HEK293 (cell line): ENCODE data around the gene HOTAIR.

Experiments
- BCL11A ChIP-seq: fragments of 450-650 bp; formaldehyde crosslinking; IDR thresholded peaks from 2 replicates; pipeline ENCODE4 v1.5.1; 2016; ENCODE audit warnings: low read depth, missing biosample characterization, missing genetic modification characterization
- EGR2 ChIP-seq: fragments of 450-650 bp; formaldehyde crosslinking; IDR thresholded peaks from 2 replicates; pipeline ENCODE4 v1.5.1; 2016; ENCODE audit warnings: low read depth, missing biosample characterization, missing genetic modification characterization
- GLIS2 ChIP-seq: fragments of 450-650 bp; formaldehyde crosslinking; IDR thresholded peaks from 2 replicates; pipeline ENCODE4 v1.5.1; 2016; ENCODE audit warnings: missing biosample characterization, missing genetic modification characterization
- HOXA7 ChIP-seq: sonication (generic); formaldehyde crosslinking; IDR thresholded peaks from 2 replicates; pipeline ENCODE4 v1.8.1; 2022; ENCODE audit warnings: missing genetic modification reagents, borderline replicate concordance
- KLF1 ChIP-seq: fragments of 450-650 bp; formaldehyde crosslinking; IDR thresholded peaks from 2 replicates; pipeline ENCODE4 v1.5.1; 2016; ENCODE audit warnings: missing biosample characterization, missing genetic modification characterization
- KLF8 ChIP-seq: fragments of 450-650 bp; formaldehyde crosslinking; IDR thresholded peaks from 2 replicates; pipeline ENCODE4 v1.5.1; 2016; ENCODE audit warnings: missing biosample characterization, missing genetic modification characterization
- OVOL3 ChIP-seq: fragments of 450-650 bp; formaldehyde crosslinking; IDR thresholded peaks from 2 replicates; pipeline ENCODE4 v1.5.1; 2016; ENCODE audit warnings: missing biosample characterization, missing genetic modification characterization
- SP2 ChIP-seq: fragments of 450-650 bp; formaldehyde crosslinking; IDR thresholded peaks from 2 replicates; pipeline ENCODE4 v1.5.1; 2016; ENCODE audit warnings: missing biosample characterization, missing genetic modification characterization
- WT1 ChIP-seq: fragments of 450-650 bp; formaldehyde crosslinking; IDR thresholded peaks from 2 replicates; pipeline ENCODE4 v1.5.1; 2016; ENCODE audit warnings: missing biosample characterization, missing genetic modification characterization
- YY2 ChIP-seq: fragments of 450-650 bp; formaldehyde crosslinking; IDR thresholded peaks from 2 replicates; pipeline ENCODE4 v1.5.1; 2016; ENCODE audit warnings: missing biosample characterization, missing genetic modification characterization
- ZFHX2 ChIP-seq: fragments of 450-650 bp; formaldehyde crosslinking; conservative IDR thresholded peaks from 2 replicates; pipeline ENCODE4 v1.5.1; 2016; ENCODE audit warnings: missing biosample characterization, missing genetic modification characterization
- ZNF112 ChIP-seq: fragments of 450-650 bp; formaldehyde crosslinking; IDR thresholded peaks from 2 replicates; pipeline ENCODE4 v1.5.0; 2017; ENCODE audit warnings: missing biosample characterization, missing genetic modification characterization
- ZNF121 ChIP-seq: fragments of 450-650 bp; formaldehyde crosslinking; IDR thresholded peaks from 2 replicates; pipeline ENCODE4 v1.5.1; 2016; ENCODE audit warnings: missing biosample characterization, missing genetic modification characterization
- ZNF133 ChIP-seq: fragments of 450-650 bp; formaldehyde crosslinking; IDR thresholded peaks from 2 replicates; pipeline ENCODE4 v1.5.1; 2016; ENCODE audit warnings: missing biosample characterization, missing genetic modification characterization
- ZNF155 ChIP-seq: fragments of 450-650 bp; formaldehyde crosslinking; IDR thresholded peaks from 2 replicates; pipeline ENCODE4 v1.5.1; 2016; ENCODE audit warnings: missing biosample characterization, missing genetic modification characterization
- ZNF175 ChIP-seq: fragments of 450-650 bp; formaldehyde crosslinking; IDR thresholded peaks from 2 replicates; pipeline ENCODE4 v1.5.1; 2016; ENCODE audit warnings: missing biosample characterization, missing genetic modification characterization
- ZNF19 ChIP-seq: fragments of 450-650 bp; formaldehyde crosslinking; IDR thresholded peaks from 2 replicates; pipeline ENCODE4; 2016; ENCODE audit warnings: missing biosample characterization, missing genetic modification characterization, low read depth
- ZNF311 ChIP-seq: fragments of 450-650 bp; formaldehyde crosslinking; IDR thresholded peaks from 2 replicates; pipeline ENCODE4 v1.5.1; 2017; ENCODE audit warnings: missing biosample characterization, missing genetic modification characterization, borderline replicate concordance
- ZNF335 ChIP-seq: fragments of 450-650 bp; formaldehyde crosslinking; conservative IDR thresholded peaks from 2 replicates; pipeline ENCODE4 v1.5.1; 2016; ENCODE audit warnings: missing biosample characterization, missing genetic modification characterization
- ZNF433 ChIP-seq: fragments of 450-650 bp; formaldehyde crosslinking; IDR thresholded peaks from 2 replicates; pipeline ENCODE4 v1.5.1; 2016; ENCODE audit warnings: missing biosample characterization, missing genetic modification characterization, low read depth
- ZNF514 ChIP-seq: fragments of 450-650 bp; formaldehyde crosslinking; IDR thresholded peaks from 2 replicates; pipeline ENCODE4 v1.5.1; 2016; ENCODE audit warnings: missing biosample characterization, missing genetic modification characterization
- ZNF548 ChIP-seq: fragments of 450-650 bp; formaldehyde crosslinking; IDR thresholded peaks from 2 replicates; pipeline ENCODE4 v1.5.1; 2016; ENCODE audit warnings: missing biosample characterization, missing genetic modification characterization
- ZNF571 ChIP-seq: fragments of 450-650 bp; formaldehyde crosslinking; IDR thresholded peaks from 2 replicates; pipeline ENCODE4 v1.5.0; 2017; ENCODE audit warnings: missing biosample characterization, missing genetic modification characterization
- ZNF629 ChIP-seq: fragments of 450-650 bp; formaldehyde crosslinking; IDR thresholded peaks from 2 replicates; pipeline ENCODE4 v1.5.1; 2017; ENCODE audit warnings: missing biosample characterization, missing genetic modification characterization
- ZNF747 ChIP-seq: fragments of 450-650 bp; formaldehyde crosslinking; IDR thresholded peaks from 2 replicates; pipeline ENCODE4 v1.5.1; 2016; ENCODE audit warnings: missing biosample characterization, missing genetic modification characterization
- ZNF830 ChIP-seq: fragments of 450-650 bp; IDR thresholded peaks from 2 replicates; pipeline ENCODE4 v1.5.0; 2018; ENCODE audit warnings: missing biosample characterization, missing genetic modification characterization, low read depth, mild to moderate bottlenecking, moderate library complexity
- TF ChIP-seq, protein P1 (sequence below): fragments of 450-650 bp; formaldehyde crosslinking; IDR thresholded peaks from 2 replicates; pipeline ENCODE4 v1.5.1; 2017; ENCODE audit warnings: missing biosample characterization, missing genetic modification characterization
- TF ChIP-seq, protein P2 (sequence below): fragments of 450-650 bp; formaldehyde crosslinking; IDR thresholded peaks from 2 replicates; pipeline ENCODE4 v1.5.1; 2017; ENCODE audit warnings: missing biosample characterization, missing genetic modification characterization
- TF ChIP-seq, protein P3 (sequence below): fragments of 450-650 bp; formaldehyde crosslinking; IDR thresholded peaks from 2 replicates; pipeline ENCODE4 v1.5.0; 2017; ENCODE audit warnings: missing biosample characterization, missing genetic modification characterization, borderline replicate concordance
- TF ChIP-seq, protein P4 (sequence below): fragments of 450-650 bp; formaldehyde crosslinking; IDR thresholded peaks from 2 replicates; pipeline ENCODE4 v1.5.1; 2017; ENCODE audit warnings: missing biosample characterization, mild to moderate bottlenecking, missing genetic modification characterization, moderate library complexity
- TF ChIP-seq, protein P5 (sequence below): fragments of 450-650 bp; formaldehyde crosslinking; IDR thresholded peaks from 2 replicates; pipeline ENCODE4 v1.5.1; 2016; ENCODE audit warnings: missing biosample characterization, missing genetic modification characterization
- TF ChIP-seq, protein P6 (sequence below): fragments of 450-650 bp; formaldehyde crosslinking; optimal IDR thresholded peaks from 2 replicates; pipeline ENCODE3; 2016; ENCODE audit warnings: missing biosample characterization, mild to moderate bottlenecking, missing genetic modification characterization

Gene HOTAIR

DNA sequence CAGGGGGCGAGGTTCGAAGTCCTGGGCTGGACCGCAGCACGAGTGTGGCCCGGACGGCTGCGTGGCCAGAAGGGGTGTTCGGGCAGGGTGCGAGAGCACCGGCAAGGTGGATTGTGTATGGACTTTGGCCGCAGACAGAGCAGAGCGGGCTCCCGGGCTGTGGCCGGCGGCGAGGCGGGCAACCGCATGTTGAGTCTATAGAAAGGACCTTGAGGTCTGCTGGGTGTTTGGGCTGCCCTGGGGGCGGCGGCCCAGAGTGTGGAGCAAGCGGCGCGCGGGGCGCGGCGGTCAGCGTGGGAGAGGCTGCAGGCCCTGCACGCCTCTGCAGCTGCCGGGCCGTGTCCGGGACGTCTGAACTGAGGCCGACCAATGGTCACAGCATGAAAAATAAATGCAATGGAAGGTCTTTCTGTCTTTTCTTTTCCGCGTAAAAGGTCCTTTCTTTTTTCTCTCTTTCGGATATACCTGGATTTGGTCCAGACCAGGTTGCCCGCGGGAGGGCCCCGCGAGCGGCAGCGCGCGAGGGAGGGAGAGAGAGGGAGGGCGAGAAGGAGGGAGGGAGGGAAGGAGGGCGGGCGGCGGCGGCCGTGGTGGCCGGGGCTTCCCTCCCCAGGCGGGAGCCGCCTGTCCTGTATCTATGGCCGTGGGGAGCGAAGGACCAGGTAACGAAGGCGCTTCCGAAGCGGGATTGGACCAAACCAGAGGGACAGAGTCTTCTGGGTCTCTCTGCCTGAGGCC, 19.7 kb upstream of the HOTAIR start (continued):
- 0 out of 2 replicates have a peak, but pooled peaks have one; percentile 32 for TF ChIP-seq KLF1 (tag by site-specific recombination)
- peak; percentile 57 for TF ChIP-seq SP2 (tag by site-specific recombination)
- no peak for TF ChIP-seq ZNF629 (tag by site-specific recombination)
- no peak for TF ChIP-seq ZNF121
- TF ChIP-seq HOXA7 (CRISPR knock-in tag) = no peak
- peak; percentile 49 for TF ChIP-seq EGR2
- TF ChIP-seq ZNF514 (tag by site-specific recombination) = no peak
- TF ChIP-seq, protein P1, sequence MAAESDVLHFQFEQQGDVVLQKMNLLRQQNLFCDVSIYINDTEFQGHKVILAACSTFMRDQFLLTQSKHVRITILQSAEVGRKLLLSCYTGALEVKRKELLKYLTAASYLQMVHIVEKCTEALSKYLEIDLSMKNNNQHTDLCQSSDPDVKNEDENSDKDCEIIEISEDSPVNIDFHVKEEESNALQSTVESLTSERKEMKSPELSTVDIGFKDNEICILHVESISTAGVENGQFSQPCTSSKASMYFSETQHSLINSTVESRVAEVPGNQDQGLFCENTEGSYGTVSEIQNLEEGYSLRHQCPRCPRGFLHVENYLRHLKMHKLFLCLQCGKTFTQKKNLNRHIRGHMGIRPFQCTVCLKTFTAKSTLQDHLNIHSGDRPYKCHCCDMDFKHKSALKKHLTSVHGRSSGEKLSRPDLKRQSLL (tag by site-specific recombination) = no peak
- TF ChIP-seq WT1 (tag by site-specific recombination) = peak; percentile 85
- TF ChIP-seq, protein P2, sequence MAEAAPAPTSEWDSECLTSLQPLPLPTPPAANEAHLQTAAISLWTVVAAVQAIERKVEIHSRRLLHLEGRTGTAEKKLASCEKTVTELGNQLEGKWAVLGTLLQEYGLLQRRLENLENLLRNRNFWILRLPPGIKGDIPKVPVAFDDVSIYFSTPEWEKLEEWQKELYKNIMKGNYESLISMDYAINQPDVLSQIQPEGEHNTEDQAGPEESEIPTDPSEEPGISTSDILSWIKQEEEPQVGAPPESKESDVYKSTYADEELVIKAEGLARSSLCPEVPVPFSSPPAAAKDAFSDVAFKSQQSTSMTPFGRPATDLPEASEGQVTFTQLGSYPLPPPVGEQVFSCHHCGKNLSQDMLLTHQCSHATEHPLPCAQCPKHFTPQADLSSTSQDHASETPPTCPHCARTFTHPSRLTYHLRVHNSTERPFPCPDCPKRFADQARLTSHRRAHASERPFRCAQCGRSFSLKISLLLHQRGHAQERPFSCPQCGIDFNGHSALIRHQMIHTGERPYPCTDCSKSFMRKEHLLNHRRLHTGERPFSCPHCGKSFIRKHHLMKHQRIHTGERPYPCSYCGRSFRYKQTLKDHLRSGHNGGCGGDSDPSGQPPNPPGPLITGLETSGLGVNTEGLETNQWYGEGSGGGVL = peak; percentile 82
- peak; percentile 77 for TF ChIP-seq ZFHX2 (tag by site-specific recombination)
- TF ChIP-seq YY2 = no peak
- TF ChIP-seq, protein P3, sequence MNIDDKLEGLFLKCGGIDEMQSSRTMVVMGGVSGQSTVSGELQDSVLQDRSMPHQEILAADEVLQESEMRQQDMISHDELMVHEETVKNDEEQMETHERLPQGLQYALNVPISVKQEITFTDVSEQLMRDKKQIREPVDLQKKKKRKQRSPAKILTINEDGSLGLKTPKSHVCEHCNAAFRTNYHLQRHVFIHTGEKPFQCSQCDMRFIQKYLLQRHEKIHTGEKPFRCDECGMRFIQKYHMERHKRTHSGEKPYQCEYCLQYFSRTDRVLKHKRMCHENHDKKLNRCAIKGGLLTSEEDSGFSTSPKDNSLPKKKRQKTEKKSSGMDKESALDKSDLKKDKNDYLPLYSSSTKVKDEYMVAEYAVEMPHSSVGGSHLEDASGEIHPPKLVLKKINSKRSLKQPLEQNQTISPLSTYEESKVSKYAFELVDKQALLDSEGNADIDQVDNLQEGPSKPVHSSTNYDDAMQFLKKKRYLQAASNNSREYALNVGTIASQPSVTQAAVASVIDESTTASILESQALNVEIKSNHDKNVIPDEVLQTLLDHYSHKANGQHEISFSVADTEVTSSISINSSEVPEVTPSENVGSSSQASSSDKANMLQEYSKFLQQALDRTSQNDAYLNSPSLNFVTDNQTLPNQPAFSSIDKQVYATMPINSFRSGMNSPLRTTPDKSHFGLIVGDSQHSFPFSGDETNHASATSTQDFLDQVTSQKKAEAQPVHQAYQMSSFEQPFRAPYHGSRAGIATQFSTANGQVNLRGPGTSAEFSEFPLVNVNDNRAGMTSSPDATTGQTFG = no peak
- TF ChIP-seq ZNF311 (tag by site-specific recombination) = no peak
- no peak for TF ChIP-seq ZNF571 (tag by site-specific recombination)
- TF ChIP-seq, protein P4, sequence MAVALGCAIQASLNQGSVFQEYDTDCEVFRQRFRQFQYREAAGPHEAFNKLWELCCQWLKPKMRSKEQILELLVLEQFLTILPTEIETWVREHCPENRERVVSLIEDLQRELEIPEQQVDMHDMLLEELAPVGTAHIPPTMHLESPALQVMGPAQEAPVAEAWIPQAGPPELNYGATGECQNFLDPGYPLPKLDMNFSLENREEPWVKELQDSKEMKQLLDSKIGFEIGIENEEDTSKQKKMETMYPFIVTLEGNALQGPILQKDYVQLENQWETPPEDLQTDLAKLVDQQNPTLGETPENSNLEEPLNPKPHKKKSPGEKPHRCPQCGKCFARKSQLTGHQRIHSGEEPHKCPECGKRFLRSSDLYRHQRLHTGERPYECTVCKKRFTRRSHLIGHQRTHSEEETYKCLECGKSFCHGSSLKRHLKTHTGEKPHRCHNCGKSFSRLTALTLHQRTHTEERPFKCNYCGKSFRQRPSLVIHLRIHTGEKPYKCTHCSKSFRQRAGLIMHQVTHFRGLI (tag by site-specific recombination) = no peak
- TF ChIP-seq ZNF747 (tag by site-specific recombination) = no peak
- no peak for TF ChIP-seq ZNF830 (tag by site-specific recombination)
- no peak for TF ChIP-seq ZNF133 (tag by site-specific recombination)
- TF ChIP-seq ZNF335 (tag by site-specific recombination) = peak; percentile 71
- TF ChIP-seq ZNF175 (tag by site-specific recombination) = no peak
- peak; percentile 11; the same call in 1 of the 2 replicates for TF ChIP-seq BCL11A (tag by site-specific recombination)
- TF ChIP-seq, protein P5, sequence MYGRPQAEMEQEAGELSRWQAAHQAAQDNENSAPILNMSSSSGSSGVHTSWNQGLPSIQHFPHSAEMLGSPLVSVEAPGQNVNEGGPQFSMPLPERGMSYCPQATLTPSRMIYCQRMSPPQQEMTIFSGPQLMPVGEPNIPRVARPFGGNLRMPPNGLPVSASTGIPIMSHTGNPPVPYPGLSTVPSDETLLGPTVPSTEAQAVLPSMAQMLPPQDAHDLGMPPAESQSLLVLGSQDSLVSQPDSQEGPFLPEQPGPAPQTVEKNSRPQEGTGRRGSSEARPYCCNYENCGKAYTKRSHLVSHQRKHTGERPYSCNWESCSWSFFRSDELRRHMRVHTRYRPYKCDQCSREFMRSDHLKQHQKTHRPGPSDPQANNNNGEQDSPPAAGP (tag by site-specific recombination) = no peak
- TF ChIP-seq OVOL3 (tag by site-specific recombination) = peak; percentile 20; the same call in 1 of the 2 replicates
- peak; percentile 60; the same call in 1 of the 2 replicates for TF ChIP-seq KLF8 (tag by site-specific recombination)
- 0 out of 2 replicates have a peak, but pooled peaks have one; percentile 28 for TF ChIP-seq GLIS2 (tag by site-specific recombination)
- no peak for TF ChIP-seq ZNF19 (tag by site-specific recombination)
- TF ChIP-seq, protein P6, sequence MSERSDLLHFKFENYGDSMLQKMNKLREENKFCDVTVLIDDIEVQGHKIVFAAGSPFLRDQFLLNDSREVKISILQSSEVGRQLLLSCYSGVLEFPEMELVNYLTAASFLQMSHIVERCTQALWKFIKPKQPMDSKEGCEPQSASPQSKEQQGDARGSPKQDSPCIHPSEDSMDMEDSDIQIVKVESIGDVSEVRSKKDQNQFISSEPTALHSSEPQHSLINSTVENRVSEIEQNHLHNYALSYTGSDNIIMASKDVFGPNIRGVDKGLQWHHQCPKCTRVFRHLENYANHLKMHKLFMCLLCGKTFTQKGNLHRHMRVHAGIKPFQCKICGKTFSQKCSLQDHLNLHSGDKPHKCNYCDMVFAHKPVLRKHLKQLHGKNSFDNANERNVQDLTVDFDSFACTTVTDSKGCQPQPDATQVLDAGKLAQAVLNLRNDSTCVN (tag by site-specific recombination) = peak; percentile 53
- TF ChIP-seq ZNF112 = no peak
- TF ChIP-seq ZNF155 (tag by site-specific recombination) = no peak
- no peak for TF ChIP-seq ZNF548 (tag by site-specific recombination)
- no peak for TF ChIP-seq ZNF433
